ENCODE data around the gene RGS7BP. TPM values are rescaled to one million over a fixed set of nuclear protein-coding genes. Genes with fewer than 3 reads are reported as not detected.

The RGS7BP gene
- 0.19 TPM in 1 of 2 replicates, not detected in the other for total RNA-seq

GRCh38 chr5:64505769-64506566 is at the start of gene RGS7BP:
Gene RGS7BP (plus strand): TSS chr5:64506015. CDS start chr5:64506625, 610 bp downstream.

Other genes with a start within 250 kb of the RGS7BP start
- not detected in 2 replicates for gene SHISAL2B, start 184.5 kb downstream of the RGS7BP start, total RNA-seq